Neural cell (in vitro differentiated cells): Measurements from ENCODE around the gene DLG2. TPM values are rescaled to one million over a fixed set of nuclear protein-coding genes. Genes with fewer than 3 reads are reported as not detected.
A peak's percentile ranks its signal among the peaks of the same experiment; 100 is the strongest.

Experiments used
- H2AFZ ChIP-seq: fragments of 200-600, 300-800 bp; sonication (generic), shearing (Covaris generic); 2 replicates; pipeline ENCODE4 v1.6.0; 2014; ENCODE audit warnings: low read depth, mild to moderate bottlenecking, antibody characterized with exemption, low read length, moderate library complexity
- H3F3A ChIP-seq: fragments of 200-600 bp; shearing (Covaris generic); 2 replicates; pipeline ENCODE4 v1.6.1; 2016; ENCODE audit warnings: mild to moderate bottlenecking, moderate library complexity, mixed read lengths, antibody characterized with exemption, low read length; ENCODE audit not compliant: insufficient read depth, poor library complexity, severe bottlenecking
- H3K27ac ChIP-seq: fragments of 200-600, 300-800 bp; sonication (generic), shearing (Covaris generic); 2 replicates; pipeline ENCODE4 v1.5.1; 2014; ENCODE audit warnings: mild to moderate bottlenecking, low read length, moderate library complexity
- H3K27me3 ChIP-seq: fragments of 300-800, 200-600 bp; sonication (generic), shearing (Covaris generic); 2 replicates; pipeline ENCODE4 v1.6.0; 2014; ENCODE audit warnings: mild to moderate bottlenecking, low read depth, low read length, moderate library complexity; ENCODE audit not compliant: insufficient read depth
- H3K36me3 ChIP-seq: fragments of 300-800, 200-600 bp; sonication (generic), shearing (Covaris generic); 2 replicates; pipeline ENCODE4 v1.5.1; 2014; ENCODE audit warnings: mild to moderate bottlenecking, antibody characterized with exemption, low read length, moderate library complexity; ENCODE audit not compliant: insufficient read depth
- H3K4me2 ChIP-seq: fragments of 300-800, 200-600 bp; sonication (generic), shearing (Covaris generic); 2 replicates; pipeline ENCODE4 v1.6.0; 2014; ENCODE audit warnings: mild to moderate bottlenecking, low read length
- H3K4me3 ChIP-seq: fragments of 300-800, 200-600 bp; sonication (generic), shearing (Covaris generic); 2 replicates; pipeline ENCODE4 v1.5.1; 2014; ENCODE audit warnings: mild to moderate bottlenecking, low read length, moderate library complexity
- H3K79me2 ChIP-seq: fragments of 200-600 bp; shearing (Covaris generic); replicated peaks from 2 replicates; pipeline ENCODE4 v1.6.0; 2014; ENCODE audit warnings: mild to moderate bottlenecking, low read length, moderate library complexity; ENCODE audit not compliant: insufficient read depth
- H3K9ac ChIP-seq: fragments of 300-800, 200-600 bp; sonication (generic), shearing (Covaris generic); 2 replicates; pipeline ENCODE4 v1.6.1; 2016; ENCODE audit warnings: mild to moderate bottlenecking, low read length, mixed read lengths
- H3K9me2 ChIP-seq: fragments of 200-600 bp; shearing (Covaris generic); 2 replicates; pipeline ENCODE4 v1.6.1; 2016; ENCODE audit warnings: mild to moderate bottlenecking, low read length, mixed read lengths; ENCODE audit not compliant: insufficient read depth
- H3K9me3 ChIP-seq: fragments of 200-600, 300-800 bp; sonication (generic), shearing (Covaris generic); 2 replicates; pipeline ENCODE4 v1.6.1; 2016; ENCODE audit warnings: mild to moderate bottlenecking, mixed run types, low read length, moderate library complexity, mixed read lengths
- H4K20me1 ChIP-seq: fragments of 200-600 bp; shearing (Covaris generic); 2 replicates; pipeline ENCODE4 v1.6.1; 2016; ENCODE audit warnings: mild to moderate bottlenecking, mixed run types; ENCODE audit not compliant: insufficient read depth
- EP300 ChIP-seq: fragments of 450-650 bp; conservative IDR thresholded peaks from 2 replicates; pipeline ENCODE4 v1.6.1; 2014; ENCODE audit warnings: antibody characterized with exemption, mild to moderate bottlenecking, moderate library complexity; ENCODE audit not compliant: poor library complexity, severe bottlenecking
- EZH2 ChIP-seq: fragments of 200-600, 300-800 bp; shearing (Covaris generic), sonication (generic); IDR thresholded peaks from 2 replicates; pipeline ENCODE4 v1.6.1; 2014; ENCODE audit warnings: antibody characterized with exemption, low read length, borderline replicate concordance, mild to moderate bottlenecking; ENCODE audit not compliant: insufficient read depth, poor library complexity, severe bottlenecking
- MXI1 ChIP-seq: fragments of 450-650 bp; conservative IDR thresholded peaks from 2 replicates; pipeline ENCODE4 v1.6.1; 2014; ENCODE audit warnings: antibody characterized with exemption, mild to moderate bottlenecking; ENCODE audit not compliant: poor library complexity, severe bottlenecking
- POLR2AphosphoS5 ChIP-seq: IDR thresholded peaks from 2 replicates; pipeline ENCODE4 v1.6.1; 2012
- RAD21 ChIP-seq: fragments of 450-650 bp; conservative IDR thresholded peaks from 2 replicates; pipeline ENCODE4 v1.6.1; 2014; ENCODE audit warnings: antibody characterized with exemption, mild to moderate bottlenecking, moderate library complexity
- SMC3 ChIP-seq: fragments of 450-650 bp; conservative IDR thresholded peaks from 2 replicates; pipeline ENCODE4 v1.6.1; 2014; ENCODE audit warnings: antibody characterized with exemption, mild to moderate bottlenecking, moderate library complexity; ENCODE audit not compliant: poor library complexity
- TAF1 ChIP-seq: IDR thresholded peaks from 2 replicates; pipeline ENCODE4 v1.6.1; 2012; ENCODE audit warnings: low read depth
- polyA plus RNA-seq: library from polyadenylated mRNA; depleted of rRNA; stranded (reverse); fragments of >200 nt; gene quantifications from 2 replicates; pipeline ENCODE4 v1.2.3, GENCODE V29; 2014
- TF ChIP-seq, protein P1 (sequence below): IDR thresholded peaks from 2 replicates; pipeline ENCODE4 v1.6.1; 2012; ENCODE audit warnings: borderline replicate concordance
- TF ChIP-seq, protein P2 (sequence below): fragments of 450-650 bp; IDR thresholded peaks from 2 replicates; pipeline ENCODE4 v1.5.1; 2014; ENCODE audit warnings: antibody characterized with exemption, mild to moderate bottlenecking, moderate library complexity; ENCODE audit not compliant: poor library complexity, severe bottlenecking

Gene DLG2
- polyA plus RNA-seq, 1 donor from 2014 or later: 179 TPM

DNA sequence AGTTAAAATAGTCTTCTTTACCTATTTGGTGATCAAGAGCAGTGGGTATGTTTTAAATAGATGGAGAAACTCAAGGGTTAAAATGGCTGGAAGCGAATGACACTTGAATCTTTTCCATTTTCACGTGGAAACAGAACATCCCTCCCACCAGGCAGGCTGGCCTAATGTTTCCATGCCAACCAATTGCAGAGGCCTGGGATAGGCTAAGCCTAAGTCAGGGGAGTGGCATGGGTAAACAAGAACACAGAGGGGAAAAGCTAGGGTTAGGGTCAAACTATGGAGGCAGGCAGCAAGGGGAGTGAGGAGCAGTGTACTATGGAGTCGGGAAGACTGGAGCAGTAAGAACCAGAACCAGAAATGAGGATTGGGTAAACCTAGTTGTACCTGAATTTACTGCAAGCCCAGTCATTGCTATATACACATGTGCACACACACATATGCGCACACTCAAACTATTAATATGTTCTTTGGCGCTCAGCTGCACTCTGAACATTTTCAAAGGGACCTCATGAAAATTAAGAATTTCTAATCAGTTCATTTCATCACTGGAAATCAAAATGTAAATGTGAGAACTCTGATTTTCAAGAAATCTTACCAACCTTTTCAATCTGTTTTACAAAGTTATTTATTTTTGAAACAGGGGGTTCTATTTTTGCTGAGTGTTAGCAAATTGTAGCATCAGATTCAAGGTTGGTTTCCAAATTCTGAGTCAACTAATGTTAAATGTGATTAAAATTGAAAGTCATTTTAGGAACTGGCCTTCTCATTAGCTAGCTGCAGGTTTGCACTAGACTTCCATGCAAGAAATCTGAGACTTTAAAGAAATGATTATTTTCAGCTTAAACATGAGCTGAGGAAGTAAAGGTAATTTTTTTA, 2014.0 kb downstream of the DLG2 start:
- Histone ChIP-seq H4K20me1 (no peaks in the 10 kb centered on the region), H3K9ac (no peak overlapping the region), H3K27me3 (no peaks in the 10 kb centered on the region), H3K9me2 (no peaks in the 10 kb centered on the region), H3K27ac (peak overlapping the region; percentile 75), H3F3A (peaks cover 4% of the 10 kb centered on the region), H3K79me2 (peaks cover 25% of the 10 kb centered on the region), H3K36me3 (no peaks in the 10 kb centered on the region), H2AFZ (no peak overlapping the region), H3K4me2 (no peak overlapping the region), H3K9me3 (no peaks in the 10 kb centered on the region), H3K4me3 (peak overlapping the region; percentile 39)
- TF ChIP-seq RAD21 (no peak), TAF1 (no peak), POLR2AphosphoS5 (peak; percentile 7), MXI1 (peak; percentile 38), EZH2 (no peak), EP300 (no peak), SMC3 (no peak)
- TF ChIP-seq, protein P1, sequence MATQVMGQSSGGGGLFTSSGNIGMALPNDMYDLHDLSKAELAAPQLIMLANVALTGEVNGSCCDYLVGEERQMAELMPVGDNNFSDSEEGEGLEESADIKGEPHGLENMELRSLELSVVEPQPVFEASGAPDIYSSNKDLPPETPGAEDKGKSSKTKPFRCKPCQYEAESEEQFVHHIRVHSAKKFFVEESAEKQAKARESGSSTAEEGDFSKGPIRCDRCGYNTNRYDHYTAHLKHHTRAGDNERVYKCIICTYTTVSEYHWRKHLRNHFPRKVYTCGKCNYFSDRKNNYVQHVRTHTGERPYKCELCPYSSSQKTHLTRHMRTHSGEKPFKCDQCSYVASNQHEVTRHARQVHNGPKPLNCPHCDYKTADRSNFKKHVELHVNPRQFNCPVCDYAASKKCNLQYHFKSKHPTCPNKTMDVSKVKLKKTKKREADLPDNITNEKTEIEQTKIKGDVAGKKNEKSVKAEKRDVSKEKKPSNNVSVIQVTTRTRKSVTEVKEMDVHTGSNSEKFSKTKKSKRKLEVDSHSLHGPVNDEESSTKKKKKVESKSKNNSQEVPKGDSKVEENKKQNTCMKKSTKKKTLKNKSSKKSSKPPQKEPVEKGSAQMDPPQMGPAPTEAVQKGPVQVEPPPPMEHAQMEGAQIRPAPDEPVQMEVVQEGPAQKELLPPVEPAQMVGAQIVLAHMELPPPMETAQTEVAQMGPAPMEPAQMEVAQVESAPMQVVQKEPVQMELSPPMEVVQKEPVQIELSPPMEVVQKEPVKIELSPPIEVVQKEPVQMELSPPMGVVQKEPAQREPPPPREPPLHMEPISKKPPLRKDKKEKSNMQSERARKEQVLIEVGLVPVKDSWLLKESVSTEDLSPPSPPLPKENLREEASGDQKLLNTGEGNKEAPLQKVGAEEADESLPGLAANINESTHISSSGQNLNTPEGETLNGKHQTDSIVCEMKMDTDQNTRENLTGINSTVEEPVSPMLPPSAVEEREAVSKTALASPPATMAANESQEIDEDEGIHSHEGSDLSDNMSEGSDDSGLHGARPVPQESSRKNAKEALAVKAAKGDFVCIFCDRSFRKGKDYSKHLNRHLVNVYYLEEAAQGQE: no peak
- TF ChIP-seq, protein P2, sequence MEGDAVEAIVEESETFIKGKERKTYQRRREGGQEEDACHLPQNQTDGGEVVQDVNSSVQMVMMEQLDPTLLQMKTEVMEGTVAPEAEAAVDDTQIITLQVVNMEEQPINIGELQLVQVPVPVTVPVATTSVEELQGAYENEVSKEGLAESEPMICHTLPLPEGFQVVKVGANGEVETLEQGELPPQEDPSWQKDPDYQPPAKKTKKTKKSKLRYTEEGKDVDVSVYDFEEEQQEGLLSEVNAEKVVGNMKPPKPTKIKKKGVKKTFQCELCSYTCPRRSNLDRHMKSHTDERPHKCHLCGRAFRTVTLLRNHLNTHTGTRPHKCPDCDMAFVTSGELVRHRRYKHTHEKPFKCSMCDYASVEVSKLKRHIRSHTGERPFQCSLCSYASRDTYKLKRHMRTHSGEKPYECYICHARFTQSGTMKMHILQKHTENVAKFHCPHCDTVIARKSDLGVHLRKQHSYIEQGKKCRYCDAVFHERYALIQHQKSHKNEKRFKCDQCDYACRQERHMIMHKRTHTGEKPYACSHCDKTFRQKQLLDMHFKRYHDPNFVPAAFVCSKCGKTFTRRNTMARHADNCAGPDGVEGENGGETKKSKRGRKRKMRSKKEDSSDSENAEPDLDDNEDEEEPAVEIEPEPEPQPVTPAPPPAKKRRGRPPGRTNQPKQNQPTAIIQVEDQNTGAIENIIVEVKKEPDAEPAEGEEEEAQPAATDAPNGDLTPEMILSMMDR: no peak

DNA sequence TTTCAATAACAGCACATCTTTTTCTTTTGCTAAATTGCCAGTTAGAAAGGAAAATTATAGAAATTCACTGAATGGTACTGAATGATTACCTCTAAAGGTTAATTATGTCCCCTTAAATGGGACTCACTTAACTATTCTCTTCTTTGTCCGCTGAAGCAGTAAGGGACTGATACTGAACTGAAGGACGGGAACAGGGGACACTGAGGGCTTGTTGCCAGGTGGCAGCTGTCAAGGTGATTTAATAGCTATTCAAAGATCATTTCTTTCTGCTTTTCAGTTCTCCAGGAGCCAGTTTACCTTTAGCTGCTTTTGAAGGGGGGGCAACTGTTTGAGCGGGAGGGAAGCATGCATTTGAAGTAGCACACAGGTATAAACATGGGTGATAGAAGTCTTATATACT, 2015.5 kb downstream of the DLG2 start:
- peak overlapping the region; percentile 75 for H3K27ac ChIP-seq
- no peak overlapping the region for H2AFZ ChIP-seq
- TF ChIP-seq, protein P2: no peak
- H3K79me2 ChIP-seq: peaks cover 33% of the 10 kb centered on the region
- no peaks in the 10 kb centered on the region for H3K36me3 ChIP-seq
- peak overlapping the region; percentile 37 for H3K9ac ChIP-seq
- H3K9me2 ChIP-seq: no peaks in the 10 kb centered on the region
- no peaks in the 10 kb centered on the region for H3K9me3 ChIP-seq
- H4K20me1 ChIP-seq: no peaks in the 10 kb centered on the region
- peak overlapping the region; percentile 39 for H3K4me3 ChIP-seq
- H3K27me3 ChIP-seq: no peaks in the 10 kb centered on the region
- H3K4me2 ChIP-seq: peak overlapping the region; percentile 13
- H3F3A ChIP-seq: peaks cover 4% of the 10 kb centered on the region
